Endothelial cell of umbilical vein (primary cell): ENCODE results near the gene PLEKHG4B. TPM values are rescaled to one million over a fixed set of nuclear protein-coding genes. Genes with fewer than 3 reads are reported as not detected.

ENCODE experiments used
- BruUV-seq: library from RNA; stranded (reverse); fragments of 400-500 nt; replicated peaks from 2 replicates; lab custom pipeline; 2021; lab: Mats Ljungman, UMichigan
- CTCF ChIA-PET: fragments of 300-600, 350-600 bp; sonication (Branson Sonifier 250); formaldehyde crosslinking; loops from one replicate; lab custom pipeline; 2021; ENCODE audit warnings: antibody characterized with exemption, inconsistent platforms; lab: Charles Lee
- POLR2A ChIA-PET: fragments of 300-600, 350-600 bp; sonication (Branson Sonifier 250); formaldehyde crosslinking; loops from one replicate; lab custom pipeline; 2021; ENCODE audit warnings: antibody characterized with exemption, inconsistent platforms; lab: Charles Lee
- DNase-seq: peaks from one replicate; pipeline ENCODE4 v3.0.0-alpha.2; 2011; ENCODE audit warnings: low read depth, low spot score
- FAIRE-seq: peaks from 2 replicates; lab custom pipeline; 2011; peaks lifted over from hg19 to GRCh38; lab: Jason Lieb, UNC
- H2AFZ ChIP-seq: 2 replicates; pipeline ENCODE4 v1.6.0; 2012; ENCODE audit warnings: low read depth, low read length, control low read depth, inconsistent platforms
- H3K27ac ChIP-seq: 2 replicates; pipeline ENCODE4 v1.5.1; 2011; ENCODE audit warnings: low read depth, mild to moderate bottlenecking, control low read depth, low read length, moderate library complexity; ENCODE audit not compliant: insufficient read depth
- H3K27me3 ChIP-seq, 2 experiments: 2 replicates each; pipeline versions ENCODE4 v1.6.0 to v1.6.1; 2011; ENCODE audit warnings: low read length in 2 of 2, mixed read lengths in 1 of 2; ENCODE audit not compliant: control insufficient read depth in 2 of 2, insufficient read depth in 2 of 2
- H3K36me3 ChIP-seq, 2 experiments: 2 replicates in 1 of 2; 3 replicates in 1 of 2; pipeline ENCODE4 v1.5.1; 2011; ENCODE audit warnings: low read length in 2 of 2, mild to moderate bottlenecking in 1 of 2, moderate library complexity in 1 of 2; ENCODE audit not compliant: control insufficient read depth in 2 of 2, insufficient read depth in 2 of 2; ENCODE audit errors: extremely low read depth in 1 of 2
- H3K4me1 ChIP-seq: 3 replicates; pipeline ENCODE4 v1.5.1; 2011; ENCODE audit warnings: mild to moderate bottlenecking, low read length; ENCODE audit not compliant: control insufficient read depth, insufficient read depth; ENCODE audit errors: extremely low read depth
- H3K4me2 ChIP-seq: 2 replicates; pipeline ENCODE4 v1.6.1; 2011; ENCODE audit warnings: low read length, control low read depth, mixed read lengths; ENCODE audit not compliant: insufficient read depth
- H3K4me3 ChIP-seq, 3 experiments: fragments of 200-600 bp in 1 of 3; sonication (generic), shearing (Covaris generic) in 1 of 3; replicated peaks in 1 of 3; 2 replicates each; pipeline ENCODE4 v1.5.1; 2011 to 2016; ENCODE audit warnings: control low read depth in 3 of 3, low read length in 3 of 3, mild to moderate bottlenecking in 2 of 3, inconsistent platforms in 1 of 3, low read depth in 1 of 3, moderate library complexity in 1 of 3; ENCODE audit not compliant: insufficient read depth in 1 of 3
- H3K79me2 ChIP-seq: 2 replicates; pipeline ENCODE4 v1.6.0; 2012; ENCODE audit warnings: low read length, inconsistent platforms; ENCODE audit not compliant: control insufficient read depth, insufficient read depth
- H3K9ac ChIP-seq: replicated peaks from 2 replicates; pipeline ENCODE3; 2011; ENCODE audit warnings: low read length, control low read depth; ENCODE audit not compliant: insufficient read depth; ENCODE audit errors: extremely low read depth
- H3K9me1 ChIP-seq: replicated peaks from 3 replicates; pipeline ENCODE4 v1.6.0; 2011; ENCODE audit warnings: mild to moderate bottlenecking, low read length; ENCODE audit not compliant: control insufficient read depth, insufficient read depth; ENCODE audit errors: extremely low read depth
- H3K9me3 ChIP-seq: replicated peaks from 2 replicates; pipeline ENCODE4 v1.5.1; 2012; ENCODE audit warnings: low read length, inconsistent platforms; ENCODE audit not compliant: control insufficient read depth, insufficient read depth
- H4K20me1 ChIP-seq: replicated peaks from 2 replicates; pipeline ENCODE3; 2011; ENCODE audit warnings: mild to moderate bottlenecking, low read length; ENCODE audit not compliant: control insufficient read depth, insufficient read depth; ENCODE audit errors: extremely low read depth
- FOS ChIP-seq: IDR thresholded peaks from 2 replicates; pipeline ENCODE4 v1.6.1; 2011; ENCODE audit warnings: mild to moderate bottlenecking, low read length, moderate library complexity, borderline replicate concordance; ENCODE audit not compliant: insufficient read depth
- GATA2 ChIP-seq: IDR thresholded peaks from 2 replicates; pipeline ENCODE4 v1.7.0; 2011; ENCODE audit warnings: low read depth, mild to moderate bottlenecking, moderate library complexity, mixed read lengths, low read length; ENCODE audit not compliant: insufficient read length, insufficient read depth
- JUN ChIP-seq: IDR thresholded peaks from 2 replicates; pipeline ENCODE4 v1.6.1; 2011; ENCODE audit warnings: borderline replicate concordance, low read depth; ENCODE audit not compliant: insufficient read length, insufficient read depth
- MYC ChIP-seq: IDR thresholded peaks from one replicate; pipeline ENCODE4 v1.6.1; 2011; ENCODE audit warnings: mild to moderate bottlenecking, low read depth, low read length
- POLR2A ChIP-seq: IDR thresholded peaks from 2 replicates; pipeline ENCODE4 v1.6.1; 2012; ENCODE audit warnings: low read depth, mild to moderate bottlenecking, control low read depth, low read length
- dilution Hi-C: fragments of 300-500 bp; cut with MboI; formaldehyde crosslinking; loops from one replicate; pipeline ENCODE4 v1.15.0; 2019; ENCODE audit warnings: low sequenced_read_pairs; ENCODE audit not compliant: extremely low pct_ligation_motif_present
- intact Hi-C: fragments of 100-400 bp; cut with micrococcal nuclease; formaldehyde crosslinking; loops from one replicate; pipeline ENCODE4 v1.10.0; 2022
- polyA plus RNA-seq, 4 experiments: library from polyadenylated mRNA; depleted of rRNA in 3 of 4; stranded (reverse) in 3 of 4; unstranded in 1 of 4; fragments of >200 nt; gene quantifications; 2 replicates each; pipeline versions ENCODE4 v1.2.1 to v1.2.3, GENCODE V29; 2011 to 2012; ENCODE audit warnings: missing spikeins in 1 of 4
- total RNA-seq: library from RNA; stranded (reverse); gene quantifications from 2 replicates; pipeline ENCODE4 v1.2.3, GENCODE V29; 2021
- TF ChIP-seq, protein P1 (sequence below): IDR thresholded peaks from 2 replicates; pipeline ENCODE4 v1.6.1; 2011; ENCODE audit not compliant: insufficient read depth, insufficient read length
- TF ChIP-seq, protein P2 (sequence below), 2 donors: IDR thresholded peaks; 1 replicate in 1 of 2; 2 replicates in 1 of 2; pipeline ENCODE4 v1.5.1; 2011; ENCODE audit warnings: low read length in 2 of 2, mild to moderate bottlenecking in 2 of 2, moderate library complexity in 2 of 2, control low read depth in 1 of 2, inconsistent platforms in 1 of 2, low read depth in 1 of 2; ENCODE audit not compliant: insufficient read depth in 1 of 2; ENCODE audit errors: extremely low read depth in 1 of 2

PLEKHG4B gene
- total and polyA plus RNA-seq, 2 donors (not counting 3 experiments of a cell fraction or from before 2014, with no cell fraction given) = not detected

DNA sequence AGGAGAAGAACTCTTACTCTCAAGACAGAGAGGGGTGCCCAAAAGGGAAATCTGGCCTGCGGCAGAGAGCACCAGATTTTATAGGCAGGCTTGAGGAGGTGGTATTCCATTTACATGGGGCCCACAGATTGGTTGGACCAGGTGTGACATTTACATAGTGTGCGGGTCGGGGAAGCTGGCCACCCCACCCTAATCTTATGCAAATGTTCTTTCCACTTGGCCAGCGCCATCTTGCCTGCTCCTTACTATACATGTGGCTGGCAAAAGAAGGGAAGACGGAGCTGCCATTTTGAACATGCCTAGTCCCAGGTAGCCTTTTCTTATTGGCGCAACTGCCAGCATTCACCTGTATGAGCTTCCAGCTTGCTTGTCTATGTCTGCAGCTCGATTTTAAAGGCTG, 34.8 kb downstream of the PLEKHG4B start:
- intact Hi-C loops (no loop called here), dilution Hi-C loops (no loop called here)
- H3K9me3 ChIP-seq = no peaks in the 10 kb centered on the region
- no peaks in the 10 kb centered on the region for H3K9me1 ChIP-seq
- ChIA-PET POLR2A (no interaction called here), CTCF (no interaction called here)
- no peaks in the 10 kb centered on the region for H3K36me3 ChIP-seq
- H3K4me2 ChIP-seq = no peak overlapping the region
- TF ChIP-seq FOS = no peak
- TF ChIP-seq, protein P1, sequence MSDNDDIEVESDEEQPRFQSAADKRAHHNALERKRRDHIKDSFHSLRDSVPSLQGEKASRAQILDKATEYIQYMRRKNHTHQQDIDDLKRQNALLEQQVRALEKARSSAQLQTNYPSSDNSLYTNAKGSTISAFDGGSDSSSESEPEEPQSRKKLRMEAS = no peak
- no peak for TF ChIP-seq MYC
- TF ChIP-seq, protein P2, sequence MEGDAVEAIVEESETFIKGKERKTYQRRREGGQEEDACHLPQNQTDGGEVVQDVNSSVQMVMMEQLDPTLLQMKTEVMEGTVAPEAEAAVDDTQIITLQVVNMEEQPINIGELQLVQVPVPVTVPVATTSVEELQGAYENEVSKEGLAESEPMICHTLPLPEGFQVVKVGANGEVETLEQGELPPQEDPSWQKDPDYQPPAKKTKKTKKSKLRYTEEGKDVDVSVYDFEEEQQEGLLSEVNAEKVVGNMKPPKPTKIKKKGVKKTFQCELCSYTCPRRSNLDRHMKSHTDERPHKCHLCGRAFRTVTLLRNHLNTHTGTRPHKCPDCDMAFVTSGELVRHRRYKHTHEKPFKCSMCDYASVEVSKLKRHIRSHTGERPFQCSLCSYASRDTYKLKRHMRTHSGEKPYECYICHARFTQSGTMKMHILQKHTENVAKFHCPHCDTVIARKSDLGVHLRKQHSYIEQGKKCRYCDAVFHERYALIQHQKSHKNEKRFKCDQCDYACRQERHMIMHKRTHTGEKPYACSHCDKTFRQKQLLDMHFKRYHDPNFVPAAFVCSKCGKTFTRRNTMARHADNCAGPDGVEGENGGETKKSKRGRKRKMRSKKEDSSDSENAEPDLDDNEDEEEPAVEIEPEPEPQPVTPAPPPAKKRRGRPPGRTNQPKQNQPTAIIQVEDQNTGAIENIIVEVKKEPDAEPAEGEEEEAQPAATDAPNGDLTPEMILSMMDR (IDR thresholded peaks at IDR 0.05; ENCODE audit: extremely low read depth in 1 of 2, insufficient read depth in 1 of 2, low read depth in 1 of 2, low read length in 2 of 2) = no peak
- no peak for TF ChIP-seq GATA2
- no peak for TF ChIP-seq POLR2A
- no peak for TF ChIP-seq JUN
- no peaks in the 10 kb centered on the region for H3K79me2 ChIP-seq
- H3K27ac ChIP-seq = no peak overlapping the region
- no peak overlapping the region for H3K4me3 ChIP-seq
- no peak for FAIRE-seq
- H3K27me3 ChIP-seq = peaks cover 0 to 2% of the 10 kb centered on the region in 2 experiments
- no TSS peak for BruUV-seq
- H3K4me1 ChIP-seq = no peaks in the 10 kb centered on the region
- H3K9ac ChIP-seq = no peak overlapping the region
- DNase-seq = no peak
- no peak overlapping the region for H2AFZ ChIP-seq
- no peaks in the 10 kb centered on the region for H4K20me1 ChIP-seq
